ENCODE data around the gene CENPN. TPM values are rescaled to one million over a fixed set of nuclear protein-coding genes. Genes with fewer than 3 reads are reported as not detected.

Gene CENPN
- total and polyA plus RNA-seq, 7 donors: 3.8 to 12.1 (median 5.3) TPM

DNA sequence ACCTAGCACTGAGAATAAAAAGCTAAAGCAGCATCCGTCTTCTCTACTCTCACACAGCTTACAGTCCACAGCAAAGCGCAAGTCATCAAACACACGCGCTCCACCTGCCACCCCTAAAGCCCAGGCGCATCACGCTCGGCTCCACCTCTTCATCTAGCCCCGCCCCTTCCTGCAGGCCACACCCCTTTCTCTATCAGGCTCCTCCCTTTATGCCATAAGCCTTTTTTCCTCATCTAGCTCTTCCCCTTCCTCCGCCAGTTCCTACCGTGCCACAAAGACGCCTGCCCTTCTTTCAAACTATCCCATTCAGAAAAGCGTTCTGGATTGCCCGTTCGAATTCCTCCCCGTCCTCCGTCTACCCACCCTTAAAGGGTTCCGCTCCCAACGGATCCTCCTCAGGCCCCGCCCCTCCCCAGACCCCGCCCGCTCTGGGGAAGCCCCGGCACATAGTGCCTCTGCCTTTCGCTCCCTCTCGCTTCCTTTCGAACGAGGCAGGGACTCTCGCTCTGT, 69.6 kb downstream of the CENPN start:
- TF ChIP-seq EP300 (IDR thresholded peaks at IDR 0.05) (no peak), POLR2A (IDR thresholded peaks at IDR 0.05) (no peak), CTCF (IDR thresholded peaks at IDR 0.05) (no peak)
- no peaks in the 10 kb centered on the region for H3K9me3 ChIP-seq
- peak; percentile 92 for DNase-seq
- peaks cover 0 to 5% (median 2%) of the 10 kb centered on the region in 4 donors for H3K4me1 ChIP-seq
- no peaks in the 10 kb centered on the region for H3K36me3 ChIP-seq
- peak overlapping the region; percentile 51 to 79 (median 70) for H3K4me3 ChIP-seq
- 0 to 1% methylated on average over 27 of the region's 27 CpGs for WGBS, 2 donors
- H3K27me3 ChIP-seq: no peaks in the 10 kb centered on the region
- peak overlapping the region; percentile 90 to 97 (median 96) for H3K27ac ChIP-seq
- intact Hi-C loops (cut with DNase I): loop anchor here (1.0 to 2.0 kb wide), 3 partner anchors 20 to 70 kb away; partner anchors contain the start of genes CENPN, CMC2 and GCSH

GRCh38 chr16:81077076-81077940, 70.3 kb downstream of the CENPN start, which contains the start of gene C16orf46:
Gene C16orf46, minus strand, starts transcription at chr16:81077238. Its CDS starts 13,283 bp downstream, at chr16:81063955.
- Histone ChIP-seq H3K4me3 (peak within 1 kb of the TSS; percentile 51 to 79 (median 70)), H3K27me3 (no peaks in the 10 kb centered on the region), H3K27ac (peak within 1 kb of the TSS; percentile 90 to 97 (median 96)), H3K36me3 (no peaks in the 10 kb centered on the region), H3K9me3 (no peaks in the 10 kb centered on the region), H3K4me1 (peaks cover 0 to 5% (median 2%) of the 10 kb centered on the region in 4 donors)
- peak; percentile 99 for DNase-seq
- 11 to 12% methylated on average over 59 of the region's 59 CpGs for WGBS, 2 donors
- intact Hi-C loops (cut with DNase I): loop anchor here (1.0 to 2.0 kb wide), 3 partner anchors 19 to 71 kb away; partner anchors contain the start of genes CENPN, CMC2 and GCSH
- TF ChIP-seq POLR2AphosphoS5 (IDR thresholded peaks at IDR 0.05): peak; percentile 94 to 98 (median 96)
- TF ChIP-seq EP300 (IDR thresholded peaks at IDR 0.05): peak in 2 of 4 donors; percentile 3 to 4
- TF ChIP-seq POLR2A (IDR thresholded peaks at IDR 0.05): peak; percentile 80 to 86
- no peak for TF ChIP-seq CTCF (IDR thresholded peaks at IDR 0.05)

DNA sequence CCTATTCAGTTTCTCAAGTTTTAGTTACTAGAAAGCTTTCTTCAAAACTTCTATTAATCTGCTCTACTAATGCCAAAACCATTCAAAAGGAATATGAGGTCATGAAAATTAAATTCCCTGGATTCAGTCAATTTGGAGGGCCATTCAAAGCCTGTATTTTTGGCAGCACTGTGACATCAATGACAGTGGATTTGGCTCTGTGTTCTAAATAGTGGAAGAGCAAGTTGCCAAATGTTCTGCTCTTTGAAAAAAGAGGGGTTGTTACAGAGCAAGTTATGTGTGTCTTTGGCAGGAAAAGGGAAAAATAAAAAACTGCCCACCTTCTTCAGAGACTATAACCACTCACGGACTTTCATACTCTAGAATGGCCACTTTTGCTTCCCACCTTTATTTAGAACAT, 73.2 kb downstream of the CENPN start:
- Histone ChIP-seq H3K27me3 (no peaks in the 10 kb centered on the region), H3K36me3 (peaks cover 0 to 13% (median 0%) of the 10 kb centered on the region in 4 donors), H3K4me1 (peaks cover 0 to 5% (median 2%) of the 10 kb centered on the region in 4 donors), H3K4me3 (no peak overlapping the region), H3K9me3 (no peaks in the 10 kb centered on the region), H3K27ac (no peak overlapping the region)
- WGBS, 2 donors: 88 to 98% methylated on average over 1 of the region's 1 CpG
- TF ChIP-seq CTCF (IDR thresholded peaks at IDR 0.05) (no peak), EP300 (IDR thresholded peaks at IDR 0.05) (no peak), POLR2A (IDR thresholded peaks at IDR 0.05) (no peak), POLR2AphosphoS5 (IDR thresholded peaks at IDR 0.05) (no peak)
- intact Hi-C loops (cut with DNase I): no loop called here
- DNase-seq: no peak

DNA sequence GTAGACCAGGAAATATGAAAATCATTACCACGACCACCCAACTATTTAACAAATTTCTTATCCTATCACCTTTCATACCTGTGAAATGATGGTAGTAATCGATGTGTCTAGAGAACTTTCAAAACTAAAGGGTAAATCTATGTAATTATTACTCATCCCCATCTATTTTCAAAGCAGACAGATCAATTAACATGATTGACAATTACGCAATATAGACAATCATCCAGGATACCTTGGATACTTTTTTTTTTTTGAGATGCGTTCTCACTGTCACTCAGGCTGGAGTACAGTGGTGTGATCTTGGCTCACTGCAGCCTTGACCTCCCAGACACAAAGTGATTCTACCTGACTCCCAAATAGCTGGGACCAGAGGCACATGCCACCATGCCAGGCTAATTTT, 74.0 kb downstream of the CENPN start:
- DNase-seq: no peak
- peaks cover 0 to 13% (median 0%) of the 10 kb centered on the region in 4 donors for H3K36me3 ChIP-seq
- no peaks in the 10 kb centered on the region for H3K27me3 ChIP-seq
- no peak overlapping the region for H3K4me3 ChIP-seq
- 93 to 96% methylated on average over 4 of the region's 4 CpGs for WGBS, 2 donors
- no peaks in the 10 kb centered on the region for H3K9me3 ChIP-seq
- TF ChIP-seq CTCF (IDR thresholded peaks at IDR 0.05): no peak
- no peak for TF ChIP-seq EP300 (IDR thresholded peaks at IDR 0.05)
- no peak for TF ChIP-seq POLR2A (IDR thresholded peaks at IDR 0.05)
- peaks cover 0 to 5% (median 2%) of the 10 kb centered on the region in 4 donors for H3K4me1 ChIP-seq
- intact Hi-C loops (cut with DNase I): no loop called here
- H3K27ac ChIP-seq: no peak overlapping the region

Small RNAs within 50 kb of the gene (small RNA-seq; reads per million reads assigned to genes)
- gene AC092718.3: 0 reads per million in 3 donors

Other genes with a start within 250 kb of the CENPN start
- gene CDYL2, start 202.6 kb upstream of the CENPN start, total RNA-seq: 1 to 10 TPM; 2.5 to 8.8 (median 3.5) TPM
- 1 to 10 TPM; 1.2 to 1.9 (median 1.2) TPM for gene CDYL2, start 202.6 kb upstream of the CENPN start, polyA plus RNA-seq
- gene CMC2, start 329 bp upstream of the CENPN start, total RNA-seq: 10 to 100 TPM; 35.2 to 54.6 (median 45.7) TPM
- gene CMC2, start 329 bp upstream of the CENPN start, polyA plus RNA-seq: 100 to 1,000 TPM; 107 to 136 (median 124) TPM
- 10 to 100 TPM; 26.3 to 31.9 (median 28.4) TPM for gene ATMIN, start 28.6 kb downstream of the CENPN start, total RNA-seq
- 10 to 100 TPM; 14.1 to 18.6 (median 16.0) TPM for gene ATMIN, start 28.6 kb downstream of the CENPN start, polyA plus RNA-seq
- 1 to 10 TPM in 1 of 4 donors, under 1 TPM in 1, not detected in 2; 0.27 to 1.1 TPM for gene C16orf46, start 70.0 kb downstream of the CENPN start, total RNA-seq
- gene C16orf46, start 70.0 kb downstream of the CENPN start, polyA plus RNA-seq: 1 to 10 TPM in 1 of 3 donors, not detected in 2; 1.1 TPM
- 10 to 100 TPM; 18.3 to 27.8 (median 23.6) TPM for gene GCSH, start 89.2 kb downstream of the CENPN start, total RNA-seq
- 10 to 100 TPM; 16.8 to 19.0 (median 18.3) TPM for gene GCSH, start 89.2 kb downstream of the CENPN start, polyA plus RNA-seq
- gene BCO1, start 231.5 kb downstream of the CENPN start, total RNA-seq: 1 to 10 TPM in 2 of 4 donors, under 1 TPM in 1, not detected in 1; 0.83 to 3.1 (median 2.1) TPM
- 1 to 10 TPM; 2.8 to 6.2 (median 4.2) TPM for gene BCO1, start 231.5 kb downstream of the CENPN start, polyA plus RNA-seq